GM03348 (cell line): ENCODE data around the gene PRDM12.

Source experiments
- DNase-seq: peaks from one replicate; pipeline ENCODE4 v3.0.0; 2012; ENCODE audit warnings: low spot score

Gene PRDM12

GRCh38 chr9:130729145-130729544 is 64.8 kb downstream of the PRDM12 start:
- no peak for DNase-seq

- no peak for DNase-seq
Observed at GRCh38 chr9:130731355-130731754, 67.0 kb downstream of the PRDM12 start.

- no peak for DNase-seq
Observed at GRCh38 chr9:130732136-130732535, 67.7 kb downstream of the PRDM12 start.
